Measurements from ENCODE around the gene HINFP.
"Not testable (repeated sequence)": the region's sequence is repeated elsewhere in the genome, so short reads cannot be mapped to it uniquely, and the experiment has no call there.

The HINFP gene

GRCh38 chr11:119180729-119181676 is 59.6 kb downstream of the HINFP start:
- no peak overlapping the region for H3K27ac ChIP-seq
- TF ChIP-seq ZFX (IDR thresholded peaks at IDR 0.05; ENCODE audit: borderline replicate concordance), result no peak
- TF ChIP-seq, protein P1, sequence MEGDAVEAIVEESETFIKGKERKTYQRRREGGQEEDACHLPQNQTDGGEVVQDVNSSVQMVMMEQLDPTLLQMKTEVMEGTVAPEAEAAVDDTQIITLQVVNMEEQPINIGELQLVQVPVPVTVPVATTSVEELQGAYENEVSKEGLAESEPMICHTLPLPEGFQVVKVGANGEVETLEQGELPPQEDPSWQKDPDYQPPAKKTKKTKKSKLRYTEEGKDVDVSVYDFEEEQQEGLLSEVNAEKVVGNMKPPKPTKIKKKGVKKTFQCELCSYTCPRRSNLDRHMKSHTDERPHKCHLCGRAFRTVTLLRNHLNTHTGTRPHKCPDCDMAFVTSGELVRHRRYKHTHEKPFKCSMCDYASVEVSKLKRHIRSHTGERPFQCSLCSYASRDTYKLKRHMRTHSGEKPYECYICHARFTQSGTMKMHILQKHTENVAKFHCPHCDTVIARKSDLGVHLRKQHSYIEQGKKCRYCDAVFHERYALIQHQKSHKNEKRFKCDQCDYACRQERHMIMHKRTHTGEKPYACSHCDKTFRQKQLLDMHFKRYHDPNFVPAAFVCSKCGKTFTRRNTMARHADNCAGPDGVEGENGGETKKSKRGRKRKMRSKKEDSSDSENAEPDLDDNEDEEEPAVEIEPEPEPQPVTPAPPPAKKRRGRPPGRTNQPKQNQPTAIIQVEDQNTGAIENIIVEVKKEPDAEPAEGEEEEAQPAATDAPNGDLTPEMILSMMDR (IDR thresholded peaks at IDR 0.05), result no peak

- H3K27ac ChIP-seq, result no peak overlapping the region
- TF ChIP-seq ZFX (IDR thresholded peaks at IDR 0.05; ENCODE audit: borderline replicate concordance), result no peak
- TF ChIP-seq, protein P1 (IDR thresholded peaks at IDR 0.05), result no peak
These were observed 60.5 kb downstream of the HINFP start for GRCh38 chr11:119181677-119182412.

DNA sequence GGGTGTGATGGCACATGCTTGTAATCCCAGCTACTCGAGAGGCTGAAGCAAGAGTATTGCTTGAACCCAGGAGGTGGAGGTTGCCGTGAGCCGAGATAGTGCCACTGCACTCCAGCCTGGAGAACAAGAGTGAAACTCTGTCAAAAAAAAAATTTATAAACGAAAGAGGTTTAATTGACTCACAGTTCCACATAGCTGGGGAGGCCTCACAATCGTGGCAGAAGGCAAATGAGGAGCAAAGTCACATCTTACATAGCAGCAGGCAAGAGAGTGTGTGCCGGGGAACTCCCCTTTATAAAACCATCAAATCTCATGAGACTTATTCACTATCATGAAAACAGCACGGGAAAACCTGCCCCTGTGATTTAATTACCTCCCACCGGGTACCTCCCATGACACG is 63.0 kb downstream of the HINFP start:
- not testable (repeated sequence) for H3K27ac ChIP-seq

Data from 22Rv1 (cell line).